Spleen (tissue), 7 donors: ENCODE measurements around the gene CHKA.
A peak's percentile ranks its signal among the peaks of the same experiment; 100 is the strongest.

Experiments
- POLR2A ChIP-seq, 3 donors: fragments of 450-650 bp; IDR thresholded peaks; one replicate each; pipeline ENCODE4 v1.5.1; 2017; ENCODE audit warnings: antibody characterized with exemption in 3 of 3, mild to moderate bottlenecking in 1 of 3
- POLR2AphosphoS5 ChIP-seq, 3 donors: sonication (generic); formaldehyde crosslinking; IDR thresholded peaks; one replicate each; pipeline ENCODE4 v1.5.1; 2017; ENCODE audit warnings: antibody characterized with exemption in 3 of 3
- TF ChIP-seq, protein P1 (sequence below), 11 experiments: fragments of 200-600 bp in 7 of 11; fragments of 450-650 bp in 4 of 11; sonication (generic) in 4 of 11; IDR thresholded peaks in 8 of 11; conservative IDR thresholded peaks in 3 of 11; 1 replicate in 7 of 11; 2 replicates in 4 of 11; pipeline versions ENCODE4 v1.4.0 to v1.8.0; 2016 to 2021; ENCODE audit warnings: antibody characterized with exemption in 11 of 11, inconsistent platforms in 4 of 11, mild to moderate bottlenecking in 1 of 11
- donor health status: DM: no; HTN: no; CAD: no; lungs with moderate emphysema.
- donor health status: DM: no; HTN: no; CAD: no.
- donor health status: DM: no; HTN: no; CAD: no.

DNA sequence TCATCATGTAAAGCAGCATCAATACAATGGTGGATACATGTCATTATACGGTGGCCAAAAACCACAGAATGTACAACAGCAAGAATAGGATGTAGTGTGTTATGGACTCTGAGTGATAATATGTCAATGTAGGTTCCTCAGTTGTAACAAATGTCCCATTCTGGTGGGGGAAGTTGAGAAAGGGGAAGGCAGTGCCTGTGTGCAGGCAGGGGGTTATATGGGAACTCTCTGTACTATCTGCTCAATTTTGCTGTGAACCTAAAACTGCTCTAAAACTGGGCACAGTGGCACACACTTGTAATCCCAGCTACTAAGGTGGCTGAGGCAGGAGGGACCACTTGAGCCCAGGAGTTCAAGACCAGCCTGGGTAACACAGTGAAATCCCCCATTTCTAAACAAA lies 5.9 kb downstream of the CHKA start:
- TF ChIP-seq, protein P1, sequence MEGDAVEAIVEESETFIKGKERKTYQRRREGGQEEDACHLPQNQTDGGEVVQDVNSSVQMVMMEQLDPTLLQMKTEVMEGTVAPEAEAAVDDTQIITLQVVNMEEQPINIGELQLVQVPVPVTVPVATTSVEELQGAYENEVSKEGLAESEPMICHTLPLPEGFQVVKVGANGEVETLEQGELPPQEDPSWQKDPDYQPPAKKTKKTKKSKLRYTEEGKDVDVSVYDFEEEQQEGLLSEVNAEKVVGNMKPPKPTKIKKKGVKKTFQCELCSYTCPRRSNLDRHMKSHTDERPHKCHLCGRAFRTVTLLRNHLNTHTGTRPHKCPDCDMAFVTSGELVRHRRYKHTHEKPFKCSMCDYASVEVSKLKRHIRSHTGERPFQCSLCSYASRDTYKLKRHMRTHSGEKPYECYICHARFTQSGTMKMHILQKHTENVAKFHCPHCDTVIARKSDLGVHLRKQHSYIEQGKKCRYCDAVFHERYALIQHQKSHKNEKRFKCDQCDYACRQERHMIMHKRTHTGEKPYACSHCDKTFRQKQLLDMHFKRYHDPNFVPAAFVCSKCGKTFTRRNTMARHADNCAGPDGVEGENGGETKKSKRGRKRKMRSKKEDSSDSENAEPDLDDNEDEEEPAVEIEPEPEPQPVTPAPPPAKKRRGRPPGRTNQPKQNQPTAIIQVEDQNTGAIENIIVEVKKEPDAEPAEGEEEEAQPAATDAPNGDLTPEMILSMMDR (IDR thresholded peaks at IDR 0.05 in 8 of 11, conservative IDR thresholded peaks at IDR 0.05 in 3 of 11) = no peak
- TF ChIP-seq POLR2A (IDR thresholded peaks at IDR 0.05) = no peak
- TF ChIP-seq POLR2AphosphoS5 (IDR thresholded peaks at IDR 0.05) = peak in 1 of 3 donors; percentile 64
